NCI-H2227 (cell line): ENCODE measurements around the gene SMIM36.
"Not testable (repeated sequence)": the region's sequence is repeated elsewhere in the genome, so short reads cannot be mapped to it uniquely, and the experiment has no call there.

ENCODE experiments used
- DNase-seq: peaks from one replicate; lab custom pipeline; 2025; ENCODE audit not compliant: unreplicated experiment; lab: John Stamatoyannopoulos, UW

SMIM36 gene

DNA sequence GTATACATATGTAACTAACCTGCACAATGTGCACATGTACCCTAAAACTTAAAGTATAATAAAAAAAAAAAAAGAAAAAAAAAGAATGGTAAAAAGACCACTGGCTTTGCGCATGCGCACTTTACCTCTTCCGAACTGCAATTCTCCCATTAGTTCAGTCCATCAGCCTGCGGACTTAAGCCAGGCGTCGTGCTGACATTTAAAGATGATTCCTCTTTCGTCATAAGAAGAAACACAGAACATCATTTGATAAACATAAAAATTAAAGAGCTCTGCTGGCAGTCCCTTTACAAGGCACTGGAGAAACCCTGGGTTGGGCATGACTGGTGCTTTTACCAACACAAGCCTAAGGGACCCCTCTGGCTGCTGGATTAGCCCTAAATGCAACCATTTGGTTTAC is 3.6 kb downstream of the SMIM36 start:
- not testable (repeated sequence) for DNase-seq

- not testable (repeated sequence) for DNase-seq
Measured at GRCh38 chr17:55501626-55502025, 9.6 kb downstream of the SMIM36 start.

GRCh38 chr17:55500103-55500502 is 11.1 kb downstream of the SMIM36 start:
- no peak for DNase-seq

DNA sequence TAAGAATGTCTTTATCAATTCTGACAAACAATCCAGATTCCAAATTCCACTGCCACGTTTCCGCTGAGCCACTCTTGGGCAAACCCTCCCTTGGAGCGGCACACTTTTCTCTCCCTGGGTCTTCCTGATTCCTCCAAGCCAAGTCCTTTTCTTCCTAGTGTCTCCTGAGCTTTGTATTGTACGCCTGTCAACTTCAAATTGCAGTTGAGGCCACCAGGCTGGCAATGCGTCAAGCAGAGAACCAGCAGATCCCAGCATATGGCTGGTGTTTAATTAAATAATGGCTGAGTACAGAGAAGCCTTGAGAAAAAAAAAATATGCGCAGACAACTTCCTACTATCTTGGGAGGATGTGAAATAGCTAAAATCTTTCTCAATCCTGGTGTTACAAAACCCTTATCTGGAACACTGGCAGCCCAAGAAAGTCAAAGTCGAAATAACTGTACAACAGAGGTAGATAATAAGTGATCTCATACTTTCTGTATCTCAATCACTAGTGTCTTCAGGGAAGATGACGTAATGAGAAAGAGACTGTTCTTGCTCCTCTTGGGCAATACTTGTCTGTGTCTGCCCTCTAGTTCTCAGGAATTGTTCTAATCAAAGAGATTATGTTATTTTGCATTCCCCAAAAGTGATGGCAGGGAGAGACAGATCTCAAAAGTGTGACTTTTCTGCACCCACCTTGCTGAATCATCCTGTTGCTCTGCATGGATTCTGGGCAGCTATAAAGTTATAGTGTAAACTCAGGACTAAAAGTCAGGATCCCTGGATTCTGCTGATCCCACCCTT is 15.0 kb downstream of the SMIM36 start:
- peak; percentile 44 for DNase-seq

DNA sequence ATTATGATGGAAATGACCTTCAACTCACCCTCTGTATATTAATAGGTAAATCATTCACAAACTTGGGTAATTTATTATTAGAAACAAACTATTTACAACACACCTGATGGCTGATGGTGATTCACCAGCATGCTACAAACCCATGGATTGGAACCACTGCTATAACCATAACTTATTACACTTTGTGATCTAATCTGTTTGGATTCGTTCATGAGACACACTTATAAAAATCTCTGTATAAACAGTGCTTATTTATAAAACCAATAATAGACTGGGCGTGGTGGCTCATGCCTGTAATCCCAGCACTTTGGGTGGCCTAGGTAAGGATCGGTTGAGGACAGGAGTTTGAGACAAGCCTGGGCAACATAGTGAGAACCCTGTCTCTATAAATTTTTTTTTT is 16.0 kb downstream of the SMIM36 start:
- DNase-seq: no peak

DNA sequence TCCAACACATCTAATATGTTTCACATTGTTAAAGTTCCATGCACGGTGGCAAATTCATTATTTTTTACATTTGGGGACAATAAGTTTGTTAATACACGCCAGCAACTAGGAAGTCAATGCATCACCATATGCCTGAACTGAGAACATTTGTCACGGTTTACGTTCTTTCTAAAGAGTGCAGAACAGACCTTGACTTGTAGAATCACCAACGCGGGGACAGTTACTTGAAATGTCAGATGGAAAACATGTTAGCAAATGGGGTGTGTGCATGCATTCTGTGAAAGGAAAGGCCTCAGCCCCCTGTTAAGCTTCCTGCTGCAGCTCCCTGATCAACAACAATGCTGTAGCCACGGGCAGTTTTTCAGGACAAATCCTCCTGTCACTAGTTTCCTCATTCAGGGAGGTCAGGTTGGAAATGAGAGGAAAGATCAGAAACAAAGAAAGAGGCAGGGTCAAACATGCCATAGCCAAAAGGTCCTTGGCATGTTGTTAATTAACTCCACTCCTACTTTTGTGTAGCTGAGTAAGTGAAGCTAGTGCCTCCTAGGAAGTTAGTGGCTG is 18.4 kb downstream of the SMIM36 start:
- no peak for DNase-seq

DNA sequence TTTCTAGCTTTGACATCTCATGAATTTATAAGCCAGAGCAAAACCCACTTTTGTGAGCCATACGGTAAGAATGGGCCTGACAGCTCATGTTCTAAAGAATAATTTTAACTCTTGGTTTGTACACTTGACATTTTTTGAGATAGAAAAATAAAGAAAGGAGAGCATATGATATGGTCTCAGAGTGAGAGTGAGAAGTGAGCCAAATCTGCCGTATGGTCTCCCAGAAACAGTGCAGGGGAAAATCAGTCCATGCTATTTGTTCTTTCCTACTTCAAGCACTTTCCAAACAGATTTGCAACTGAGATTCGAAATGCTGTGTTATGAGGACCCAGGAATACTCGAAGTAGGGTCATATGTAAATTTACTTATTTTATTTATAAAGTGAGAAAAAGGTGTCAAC is 20.9 kb downstream of the SMIM36 start:
- DNase-seq: no peak

DNA sequence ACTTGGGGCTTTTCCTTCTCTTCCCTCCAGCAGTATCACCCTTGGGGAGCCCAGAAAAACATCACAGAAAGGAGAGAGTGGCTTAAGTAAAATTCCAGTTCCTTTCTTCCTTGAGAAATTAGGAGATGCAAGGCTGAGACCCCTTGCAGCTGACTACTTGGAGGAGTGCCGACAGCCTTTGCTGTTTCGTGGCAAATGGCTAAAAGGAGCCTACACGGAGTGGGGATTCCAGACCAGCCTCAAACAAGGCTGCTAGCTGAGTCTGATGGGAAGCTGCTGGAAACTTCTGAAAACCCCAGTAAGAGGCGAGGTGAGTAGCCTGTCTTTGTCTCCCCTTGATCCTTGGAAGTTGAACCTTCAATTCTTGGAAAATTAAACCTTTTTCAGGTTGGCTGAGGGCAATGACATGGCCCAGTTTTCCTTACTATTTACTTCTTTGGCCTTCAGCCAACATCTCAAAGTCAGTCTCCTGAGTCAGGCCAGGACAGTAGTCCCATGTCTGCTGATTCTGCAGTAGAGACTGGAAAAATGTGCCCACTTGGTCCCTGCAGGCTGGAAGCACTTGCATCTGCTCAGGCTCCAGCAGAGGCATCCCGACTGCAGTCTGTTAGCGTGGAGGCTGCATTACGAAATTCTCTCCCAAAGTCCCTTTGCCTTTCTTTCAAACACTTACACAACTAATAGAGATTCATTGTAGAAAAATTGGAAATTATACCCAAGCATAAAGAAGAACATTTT is 23.4 kb downstream of the SMIM36 start:
- DNase-seq: no peak

DNA sequence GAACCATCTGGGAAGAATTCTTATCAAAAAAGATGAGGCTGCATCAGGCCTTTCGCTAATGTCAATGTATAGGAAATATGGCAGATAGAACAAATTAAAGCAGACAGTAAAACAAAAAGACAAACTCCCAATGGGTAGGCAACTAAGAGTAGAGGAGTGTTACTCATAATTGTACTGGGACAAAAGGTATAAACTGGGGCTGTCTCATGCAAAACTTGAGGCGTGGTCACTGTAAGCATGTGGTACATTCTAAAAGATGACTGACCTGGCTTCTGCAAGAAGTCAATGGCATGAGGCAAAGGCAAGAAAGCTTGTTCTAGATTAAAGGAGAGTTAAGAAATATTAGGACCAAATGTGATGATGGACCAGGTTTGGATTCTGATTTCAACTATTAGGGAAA is 26.7 kb downstream of the SMIM36 start:
- no peak for DNase-seq

DNA sequence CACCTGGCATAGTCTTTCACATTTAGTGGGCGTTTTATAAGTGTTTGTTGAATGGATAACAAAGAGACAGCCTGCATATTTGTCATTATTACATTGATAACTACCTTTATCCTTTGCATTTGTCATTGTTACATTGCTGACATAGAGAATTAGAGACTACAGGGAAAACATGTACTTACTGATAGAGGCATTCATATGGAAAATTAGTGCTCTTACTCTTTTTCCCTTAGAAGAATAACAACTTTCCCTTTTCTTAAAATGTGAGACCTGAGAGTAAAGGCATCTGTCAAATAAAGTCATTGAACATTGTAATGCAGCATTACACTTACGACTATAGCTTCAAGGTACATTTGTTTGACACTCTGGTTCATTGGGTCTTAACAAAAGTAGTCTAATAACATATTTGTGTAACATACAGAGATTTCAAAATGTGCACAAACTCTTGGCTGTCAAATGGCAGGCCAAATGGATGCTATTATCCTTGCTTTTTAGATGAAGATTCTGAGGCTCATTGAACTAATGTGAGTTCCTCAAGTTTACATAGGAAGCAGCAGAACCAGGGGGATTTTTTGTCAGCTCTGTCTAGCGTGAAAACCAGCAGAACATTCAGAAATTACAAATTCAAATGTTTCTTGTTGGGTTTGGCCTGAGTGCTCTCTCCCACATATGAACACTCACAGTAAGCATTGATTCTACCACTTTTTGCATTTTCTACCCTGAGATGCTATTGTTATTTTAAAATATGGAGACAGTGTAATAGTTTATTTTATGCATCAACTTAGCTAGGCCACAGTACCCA is 28.5 kb downstream of the SMIM36 start:
- peak; percentile 44 for DNase-seq

GRCh38 chr17:55480631-55481315 is 30.5 kb downstream of the SMIM36 start:
- DNase-seq: no peak

DNA sequence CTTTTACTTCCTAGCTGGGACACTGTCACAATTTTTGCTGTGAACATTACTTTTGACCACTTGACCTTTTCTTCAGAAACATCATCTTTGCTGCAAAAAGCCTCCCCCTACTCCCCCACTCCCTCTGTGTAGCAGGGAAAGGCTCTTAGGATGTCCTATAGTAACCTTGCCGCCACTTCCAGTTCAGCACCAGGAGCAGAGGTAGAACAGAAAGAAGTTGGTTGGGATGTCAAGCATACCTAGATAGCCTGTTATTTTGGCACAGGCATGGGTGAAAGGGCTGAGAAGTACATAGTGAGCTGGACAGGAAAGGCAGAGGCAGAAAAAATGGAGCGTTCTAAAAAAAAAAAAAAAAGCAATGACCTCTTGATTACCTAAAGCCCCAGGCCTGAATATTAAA is 31.3 kb downstream of the SMIM36 start:
- no peak for DNase-seq

DNA sequence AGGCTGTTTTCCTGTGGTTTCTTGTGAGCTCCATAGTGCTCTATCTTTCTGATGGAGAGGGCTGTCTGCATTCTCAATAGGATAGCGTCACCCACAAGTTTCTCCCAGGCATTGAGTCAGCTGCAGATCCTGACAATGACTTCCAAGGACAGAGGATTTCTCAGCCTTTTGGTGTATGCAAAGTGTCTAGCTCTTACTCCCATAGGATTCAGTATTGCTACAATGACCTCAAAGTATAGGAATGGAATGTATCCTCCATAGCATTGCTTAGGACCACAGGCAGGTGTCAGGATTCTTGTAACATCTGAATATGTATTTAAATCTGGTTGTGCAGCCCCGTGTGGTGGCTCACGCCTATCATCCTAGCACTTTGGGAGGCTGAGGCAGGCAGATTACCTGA is 32.3 kb downstream of the SMIM36 start:
- no peak for DNase-seq

DNA sequence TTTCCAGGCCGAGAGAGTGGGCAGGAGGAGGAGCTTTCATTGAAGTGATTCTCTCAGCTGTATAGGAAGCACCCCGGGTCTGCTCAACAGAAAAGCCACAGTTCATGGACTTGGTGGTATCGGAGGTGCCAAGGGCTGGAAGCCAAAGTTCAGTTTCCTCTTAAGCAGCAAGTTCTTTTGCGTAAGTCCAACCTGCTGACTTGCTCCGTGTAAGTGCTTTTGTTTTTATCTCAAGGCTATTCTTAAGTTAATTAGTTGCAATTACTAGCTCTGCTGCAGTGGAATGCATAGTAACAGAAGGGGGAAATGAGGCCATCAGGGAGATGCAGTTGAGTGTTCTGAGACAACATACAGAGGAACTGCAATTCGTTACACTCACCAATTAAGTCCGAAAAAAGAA is 44.6 kb downstream of the SMIM36 start:
- no peak for DNase-seq

DNA sequence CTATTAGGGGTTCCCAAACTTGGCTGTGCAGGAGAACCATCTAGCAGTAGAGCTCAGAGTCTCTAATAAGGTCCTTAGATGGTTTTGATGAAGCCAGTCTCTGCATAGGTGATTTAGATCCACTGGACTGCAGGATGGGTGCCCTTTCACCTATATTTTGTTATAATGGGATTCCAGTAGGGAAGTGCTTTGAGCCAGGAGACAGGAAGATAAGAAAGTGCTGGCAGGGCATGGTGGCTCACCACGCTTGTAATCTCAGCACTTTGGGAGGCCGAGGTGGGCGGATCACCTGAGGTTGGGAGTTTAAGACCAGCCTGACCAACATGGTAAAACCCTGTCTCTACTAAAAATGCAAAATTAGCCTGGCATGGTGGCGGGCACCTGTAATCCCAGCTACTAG is 45.5 kb downstream of the SMIM36 start:
- not testable (repeated sequence) for DNase-seq

DNA sequence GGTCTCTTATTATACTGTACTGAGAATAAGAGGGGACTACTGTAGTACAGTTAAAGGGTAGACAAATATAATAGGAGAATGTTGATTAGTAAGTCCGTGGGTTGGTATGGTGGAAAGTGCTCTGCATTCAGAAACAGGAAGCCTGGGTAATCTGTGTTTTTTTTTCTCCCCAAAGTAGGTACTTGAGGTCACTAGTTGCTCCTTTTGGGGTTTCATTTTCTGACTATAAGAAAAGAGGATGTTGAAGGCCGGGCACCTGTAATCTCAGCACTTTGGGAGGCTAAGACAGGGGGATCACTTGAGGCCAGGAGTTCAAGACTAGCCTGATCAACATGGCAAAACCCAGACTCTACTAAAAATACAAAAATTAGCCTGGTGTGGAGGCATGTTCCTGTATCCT is 47.7 kb downstream of the SMIM36 start:
- no peak for DNase-seq

GRCh38 chr17:55462711-55463110 is 48.5 kb downstream of the SMIM36 start:
- no peak for DNase-seq

DNA sequence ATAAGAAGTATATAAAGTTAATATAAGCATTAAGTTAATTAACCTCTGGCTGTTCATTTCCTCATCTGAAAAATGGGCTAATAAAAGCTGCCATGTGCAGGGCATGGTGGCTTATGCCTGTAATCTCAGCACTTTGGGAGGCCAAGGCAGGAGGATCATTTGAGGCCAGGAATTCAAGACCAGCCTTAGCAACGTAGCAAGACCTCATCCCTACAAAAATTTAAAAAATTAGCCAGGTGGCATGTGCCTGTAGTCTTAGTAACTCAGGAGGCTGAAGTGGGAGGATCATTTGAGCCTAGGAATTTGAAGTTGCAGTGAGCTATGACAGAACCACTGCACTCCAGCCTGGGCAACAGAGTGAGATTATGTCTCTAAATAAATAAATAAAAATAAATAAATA is 49.0 kb downstream of the SMIM36 start:
- DNase-seq: no peak

DNA sequence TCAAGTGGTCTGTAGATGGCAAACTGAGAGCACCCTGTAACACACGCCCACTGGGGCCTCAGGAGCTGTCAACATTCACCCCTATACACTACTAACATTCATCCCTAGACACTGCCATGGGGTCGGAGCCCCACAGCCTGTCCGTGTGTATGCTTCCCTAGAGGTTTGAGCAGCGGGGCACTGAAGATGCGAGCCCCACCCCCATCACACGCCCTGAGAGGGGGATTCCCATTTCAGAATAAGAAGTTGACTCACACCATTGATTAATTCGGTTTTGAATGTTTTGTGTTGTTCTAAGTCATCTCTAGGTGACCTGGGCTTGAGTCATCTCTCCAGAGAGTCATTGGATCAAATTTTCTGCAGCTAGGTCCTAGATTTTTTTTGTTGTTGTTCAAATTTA is 52.3 kb downstream of the SMIM36 start:
- DNase-seq: no peak

- DNase-seq: no peak
Measured at GRCh38 chr17:55458287-55458900, 52.9 kb downstream of the SMIM36 start.
